ENCODE results near the gene SDK2. TPM values are rescaled to one million over a fixed set of nuclear protein-coding genes. Genes with fewer than 3 reads are reported as not detected.
"Not testable (repeated sequence)": the region's sequence is repeated elsewhere in the genome, so short reads cannot be mapped to it uniquely, and the experiment has no call there.

SDK2 gene
- total RNA-seq, 1 donor from 2014 or later, result 31.8 TPM

GRCh38 chr17:73463821-73464220, 180.4 kb downstream of the SDK2 start:
- H3K4me1 Mint-ChIP-seq, result peaks cover 4% of the 10 kb centered on the region
- H3K27ac Mint-ChIP-seq, result no peak overlapping the region
- DNase-seq (ENCODE audit: low spot score in 2 of 2, unreplicated experiment in 2 of 2), result no peak
- H3K4me3 Mint-ChIP-seq, result no peak overlapping the region
- H3K9me3 Mint-ChIP-seq, result peaks cover 6% of the 10 kb centered on the region
- TF ChIP-seq CTCF (IDR thresholded peaks at IDR 0.05; ENCODE audit: unreplicated experiment), result no peak
- H3K27me3 Mint-ChIP-seq (ENCODE audit: low read depth), result no peaks in the 10 kb centered on the region
- peaks cover 3% of the 10 kb centered on the region for H3K36me3 Mint-ChIP-seq

GRCh38 chr17:73462823-73463222, 181.4 kb downstream of the SDK2 start:
- Mint-ChIP-seq H3K27ac (no peak overlapping the region), H3K36me3 (peaks cover 3% of the 10 kb centered on the region), H3K4me1 (peaks cover 4% of the 10 kb centered on the region), H3K9me3 (peaks cover 6% of the 10 kb centered on the region), H3K4me3 (no peak overlapping the region), H3K27me3 (ENCODE audit: low read depth) (no peaks in the 10 kb centered on the region)
- TF ChIP-seq CTCF (IDR thresholded peaks at IDR 0.05; ENCODE audit: unreplicated experiment), result no peak
- no peak for DNase-seq (ENCODE audit: low spot score in 2 of 2, unreplicated experiment in 2 of 2)

- no peaks in the 10 kb centered on the region for H3K27me3 Mint-ChIP-seq (ENCODE audit: low read depth)
- no peak for DNase-seq (ENCODE audit: low spot score in 2 of 2, unreplicated experiment in 2 of 2)
- no peak overlapping the region for H3K4me3 Mint-ChIP-seq
- H3K36me3 Mint-ChIP-seq, result peaks cover 3% of the 10 kb centered on the region
- H3K4me1 Mint-ChIP-seq, result peaks cover 4% of the 10 kb centered on the region
- no peak overlapping the region for H3K27ac Mint-ChIP-seq
- no peak for TF ChIP-seq CTCF (IDR thresholded peaks at IDR 0.05; ENCODE audit: unreplicated experiment)
- H3K9me3 Mint-ChIP-seq, result peaks cover 6% of the 10 kb centered on the region
These were observed 184.3 kb downstream of the SDK2 start for GRCh38 chr17:73459980-73460379.

GRCh38 chr17:73455767-73456166, 188.5 kb downstream of the SDK2 start:
- TF ChIP-seq CTCF (IDR thresholded peaks at IDR 0.05; ENCODE audit: unreplicated experiment), result no peak
- Mint-ChIP-seq H3K27ac (no peak overlapping the region), H3K36me3 (peaks cover 9% of the 10 kb centered on the region), H3K4me3 (no peak overlapping the region), H3K9me3 (peaks cover 6% of the 10 kb centered on the region), H3K4me1 (peaks cover 6% of the 10 kb centered on the region), H3K27me3 (ENCODE audit: low read depth) (no peaks in the 10 kb centered on the region)
- no peak for DNase-seq (ENCODE audit: low spot score in 2 of 2, unreplicated experiment in 2 of 2)

- no peak for DNase-seq (ENCODE audit: low spot score in 2 of 2, unreplicated experiment in 2 of 2)
- Mint-ChIP-seq H3K4me3 (no peak overlapping the region), H3K4me1 (peaks cover 6% of the 10 kb centered on the region), H3K36me3 (peaks cover 7% of the 10 kb centered on the region), H3K27me3 (ENCODE audit: low read depth) (no peaks in the 10 kb centered on the region), H3K27ac (no peak overlapping the region), H3K9me3 (peaks cover 4% of the 10 kb centered on the region)
- no peak for TF ChIP-seq CTCF (IDR thresholded peaks at IDR 0.05; ENCODE audit: unreplicated experiment)
These were observed 189.1 kb downstream of the SDK2 start for GRCh38 chr17:73455050-73455687.

- H3K36me3 Mint-ChIP-seq; H3K9me3 Mint-ChIP-seq; H3K4me3 Mint-ChIP-seq; H3K27me3 Mint-ChIP-seq (ENCODE audit: low read depth); H3K27ac Mint-ChIP-seq; H3K4me1 Mint-ChIP-seq; DNase-seq (ENCODE audit: low spot score in 2 of 2, unreplicated experiment in 2 of 2): not testable (repeated sequence)
These were observed 190.8 kb downstream of the SDK2 start for GRCh38 chr17:73453494-73453893.

Data from mesothelial cell of epicardium (in vitro differentiated cells).